Measurements from ENCODE around the gene ZFYVE21. TPM values are rescaled to one million over a fixed set of nuclear protein-coding genes. Genes with fewer than 3 reads are reported as not detected.

Gene ZFYVE21
- total RNA-seq: 58.0 and 101 TPM in 2 replicates

- peak; percentile 98 to 100 for DNase-seq (ENCODE audit: low read depth in 2 of 2)
These were observed at the start of gene ZFYVE21, which contains the start of gene XRCC3 for GRCh38 chr14:103715052-103716000. Gene ZFYVE21, plus strand, starts transcription at chr14:103715810. Its CDS starts 32 bp downstream, at chr14:103715842. Gene XRCC3, minus strand, starts transcription at chr14:103715451. Its CDS starts 4,364 bp downstream, at chr14:103711087.

- no peak for DNase-seq (ENCODE audit: low read depth in 2 of 2)
These were observed 47.9 kb upstream of the ZFYVE21 start for GRCh38 chr14:103667671-103668070.

GRCh38 chr14:103668117-103668516, 47.5 kb upstream of the ZFYVE21 start:
- no peak for DNase-seq (ENCODE audit: low read depth in 2 of 2)

- DNase-seq (ENCODE audit: low read depth in 2 of 2): no peak
These were observed 46.2 kb upstream of the ZFYVE21 start for GRCh38 chr14:103669370-103669769.

GRCh38 chr14:103671911-103672310, 43.7 kb upstream of the ZFYVE21 start:
- DNase-seq (ENCODE audit: low read depth in 2 of 2): no peak

GRCh38 chr14:103675957-103676356, 39.7 kb upstream of the ZFYVE21 start:
- no peak for DNase-seq (ENCODE audit: low read depth in 2 of 2)

GRCh38 chr14:103676881-103677675, 38.5 kb upstream of the ZFYVE21 start:
- DNase-seq (ENCODE audit: low read depth in 2 of 2): no peak

GRCh38 chr14:103679351-103679750, 36.3 kb upstream of the ZFYVE21 start:
- DNase-seq (ENCODE audit: low read depth in 2 of 2): peak; percentile 30 to 79

GRCh38 chr14:103680491-103681231, 34.9 kb upstream of the ZFYVE21 start:
- no peak for DNase-seq (ENCODE audit: low read depth in 2 of 2)

GRCh38 chr14:103683139-103683538, 32.5 kb upstream of the ZFYVE21 start:
- DNase-seq (ENCODE audit: low read depth in 2 of 2): no peak

GRCh38 chr14:103684471-103684870, 31.1 kb upstream of the ZFYVE21 start:
- no peak for DNase-seq (ENCODE audit: low read depth in 2 of 2)

- DNase-seq (ENCODE audit: low read depth in 2 of 2): no peak
These were observed 30.7 kb upstream of the ZFYVE21 start for GRCh38 chr14:103684871-103685270.

- DNase-seq (ENCODE audit: low read depth in 2 of 2): no peak
These were observed 30.1 kb upstream of the ZFYVE21 start for GRCh38 chr14:103685276-103686211.

GRCh38 chr14:103686831-103687485, 28.7 kb upstream of the ZFYVE21 start:
- DNase-seq (ENCODE audit: low read depth in 2 of 2): peak; percentile 48 to 67

- no peak for DNase-seq (ENCODE audit: low read depth in 2 of 2)
These were observed 27.9 kb upstream of the ZFYVE21 start for GRCh38 chr14:103687712-103688111.

GRCh38 chr14:103688441-103688840, 27.2 kb upstream of the ZFYVE21 start:
- no peak for DNase-seq (ENCODE audit: low read depth in 2 of 2)

- no peak for DNase-seq (ENCODE audit: low read depth in 2 of 2)
These were observed 26.4 kb upstream of the ZFYVE21 start for GRCh38 chr14:103688906-103689902.

- no peak for DNase-seq (ENCODE audit: low read depth in 2 of 2)
These were observed 25.3 kb upstream of the ZFYVE21 start for GRCh38 chr14:103690332-103690731.
